Mucosa of stomach (tissue), 1 donor: Measurements from ENCODE around the gene DLEU7.

ENCODE experiments used
- H3K27me3 ChIP-seq: one replicate; pipeline ENCODE4 v1.7.0; 2013; ENCODE audit warnings: mild to moderate bottlenecking, low read length; ENCODE audit not compliant: control insufficient read depth, insufficient read depth
- H3K36me3 ChIP-seq: one replicate; pipeline ENCODE4 v1.7.0; 2013; ENCODE audit warnings: low read length; ENCODE audit not compliant: control insufficient read depth, insufficient read depth
- H3K4me1 ChIP-seq: one replicate; pipeline ENCODE4 v1.7.0; 2013; ENCODE audit warnings: mild to moderate bottlenecking, low read length; ENCODE audit not compliant: control insufficient read depth, insufficient read depth
- H3K4me3 ChIP-seq: one replicate; pipeline ENCODE4 v1.7.0; 2013; ENCODE audit warnings: low read length
- H3K9ac ChIP-seq: one replicate; pipeline ENCODE4 v1.7.0; 2013; ENCODE audit warnings: mild to moderate bottlenecking, low read length, moderate library complexity
- H3K9me3 ChIP-seq: one replicate; pipeline ENCODE4 v1.7.0; 2013; ENCODE audit warnings: mild to moderate bottlenecking, low read length, moderate library complexity; ENCODE audit not compliant: control insufficient read depth
- donor health status: Pancreatic carcinoma.

Gene DLEU7

DNA sequence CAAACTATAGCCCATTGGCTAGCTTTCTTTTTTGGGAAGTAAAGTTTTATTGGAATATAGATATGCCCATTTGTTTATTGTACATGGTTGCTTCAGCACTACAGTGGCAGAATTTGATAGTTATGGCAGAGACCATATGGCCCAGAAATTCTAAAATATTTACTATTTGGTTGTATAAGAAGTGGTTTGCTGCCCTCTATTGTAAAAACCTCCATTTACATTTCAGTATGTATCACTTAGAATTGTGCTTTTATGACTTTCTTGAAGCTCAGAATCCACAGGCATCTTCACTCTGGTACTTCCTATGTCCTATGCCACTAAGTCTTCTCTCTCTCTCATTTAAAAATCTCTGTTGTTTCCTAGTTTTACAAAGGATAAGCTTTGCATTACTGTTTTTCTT, 37.7 kb downstream of the DLEU7 start:
- H3K36me3 ChIP-seq, result no peaks in the 10 kb centered on the region
- no peaks in the 10 kb centered on the region for H3K9me3 ChIP-seq
- H3K4me3 ChIP-seq, result no peak overlapping the region
- H3K9ac ChIP-seq, result no peak overlapping the region
- no peaks in the 10 kb centered on the region for H3K27me3 ChIP-seq
- no peaks in the 10 kb centered on the region for H3K4me1 ChIP-seq

GRCh38 chr13:50801087-50801931, 42.2 kb downstream of the DLEU7 start:
- H3K4me1 ChIP-seq, result no peaks in the 10 kb centered on the region
- H3K9ac ChIP-seq, result no peak overlapping the region
- no peak overlapping the region for H3K4me3 ChIP-seq
- no peaks in the 10 kb centered on the region for H3K9me3 ChIP-seq
- no peaks in the 10 kb centered on the region for H3K27me3 ChIP-seq
- no peaks in the 10 kb centered on the region for H3K36me3 ChIP-seq

GRCh38 chr13:50800091-50800739, 43.3 kb downstream of the DLEU7 start:
- Histone ChIP-seq H3K4me3 (no peak overlapping the region), H3K9ac (no peak overlapping the region), H3K36me3 (no peaks in the 10 kb centered on the region), H3K27me3 (no peaks in the 10 kb centered on the region), H3K4me1 (no peaks in the 10 kb centered on the region), H3K9me3 (no peaks in the 10 kb centered on the region)

GRCh38 chr13:50798923-50799322, 44.6 kb downstream of the DLEU7 start:
- Histone ChIP-seq H3K36me3 (no peaks in the 10 kb centered on the region), H3K9me3 (no peaks in the 10 kb centered on the region), H3K4me3 (no peak overlapping the region), H3K9ac (no peak overlapping the region), H3K27me3 (no peaks in the 10 kb centered on the region), H3K4me1 (no peaks in the 10 kb centered on the region)

DNA sequence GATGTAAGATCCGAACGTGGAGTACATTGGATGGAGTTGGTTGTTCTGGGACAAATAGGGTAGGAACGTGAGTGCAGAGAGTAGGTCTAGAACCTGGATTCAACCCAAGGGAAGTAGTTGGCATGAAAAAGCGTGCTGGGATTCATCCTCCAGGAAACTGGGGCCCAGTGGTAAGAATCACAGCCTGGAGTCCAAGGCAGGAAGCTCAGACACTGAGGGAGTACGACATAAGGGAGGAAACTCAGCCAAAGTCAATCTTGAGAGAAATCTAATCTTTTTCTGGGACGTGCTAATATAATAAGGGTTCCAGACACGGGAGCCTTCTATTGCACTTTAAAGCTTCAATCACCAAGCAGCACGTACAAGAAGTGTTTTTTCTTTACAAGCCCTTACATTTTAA, 46.4 kb downstream of the DLEU7 start:
- Histone ChIP-seq H3K9ac (no peak overlapping the region), H3K4me3 (no peak overlapping the region), H3K9me3 (no peaks in the 10 kb centered on the region)

GRCh38 chr13:50796463-50796862, 47.0 kb downstream of the DLEU7 start:
- Histone ChIP-seq H3K36me3 (no peaks in the 10 kb centered on the region), H3K9ac (no peak overlapping the region), H3K27me3 (no peaks in the 10 kb centered on the region), H3K9me3 (no peaks in the 10 kb centered on the region), H3K4me1 (no peaks in the 10 kb centered on the region), H3K4me3 (no peak overlapping the region)

More for the DNA sequence above, 46.4 kb downstream of the DLEU7 start:
- Histone ChIP-seq H3K4me1 (no peaks in the 10 kb centered on the region), H3K27me3 (no peaks in the 10 kb centered on the region), H3K36me3 (no peaks in the 10 kb centered on the region)

GRCh38 chr13:50794226-50794625, 49.3 kb downstream of the DLEU7 start:
- Histone ChIP-seq H3K9me3 (no peaks in the 10 kb centered on the region), H3K4me1 (no peaks in the 10 kb centered on the region), H3K36me3 (no peaks in the 10 kb centered on the region), H3K27me3 (no peaks in the 10 kb centered on the region), H3K4me3 (no peak overlapping the region), H3K9ac (no peak overlapping the region)

GRCh38 chr13:50793026-50793425, 50.5 kb downstream of the DLEU7 start:
- H3K9ac ChIP-seq, result no peak overlapping the region

DNA sequence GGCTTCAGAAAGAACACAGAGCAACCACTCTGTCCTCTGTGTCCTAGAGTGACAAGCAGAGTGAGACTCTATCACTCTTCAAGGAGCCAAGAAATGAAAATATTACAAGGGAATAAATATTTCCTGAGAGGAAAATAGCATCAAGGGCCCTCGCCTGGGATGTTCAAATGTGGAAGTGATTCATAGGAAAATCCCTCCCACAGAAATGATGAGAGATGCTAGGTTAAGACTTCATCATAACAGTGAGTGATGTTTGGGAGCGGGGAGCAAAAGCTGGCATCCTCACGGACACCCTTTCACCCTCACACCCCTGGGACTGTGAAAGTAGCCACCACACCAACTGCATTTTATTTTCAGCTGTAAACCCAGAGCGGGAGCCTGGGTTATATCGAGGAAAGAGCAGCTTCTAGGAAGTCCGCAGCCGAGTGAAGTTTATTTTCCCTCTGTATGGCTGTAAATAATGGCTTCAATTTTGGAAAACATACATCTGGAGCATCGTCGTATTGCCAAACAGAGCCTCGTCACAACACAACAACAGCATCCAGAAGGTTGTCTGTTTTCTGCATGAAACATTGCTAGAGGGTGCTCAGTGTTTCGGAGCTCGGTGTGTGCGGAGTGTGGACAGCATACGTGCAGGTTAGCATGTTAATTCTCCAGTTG, 54.8 kb downstream of the DLEU7 start:
- no peaks in the 10 kb centered on the region for H3K27me3 ChIP-seq
- no peaks in the 10 kb centered on the region for H3K9me3 ChIP-seq
- no peaks in the 10 kb centered on the region for H3K4me1 ChIP-seq
- H3K36me3 ChIP-seq, result no peaks in the 10 kb centered on the region
- H3K4me3 ChIP-seq, result no peak overlapping the region
- H3K9ac ChIP-seq, result no peak overlapping the region

More at GRCh38 chr13:50793026-50793425, 50.5 kb downstream of the DLEU7 start:
- Histone ChIP-seq H3K4me3 (no peak overlapping the region), H3K9me3 (no peaks in the 10 kb centered on the region), H3K27me3 (no peaks in the 10 kb centered on the region), H3K36me3 (no peaks in the 10 kb centered on the region), H3K4me1 (no peaks in the 10 kb centered on the region)

DNA sequence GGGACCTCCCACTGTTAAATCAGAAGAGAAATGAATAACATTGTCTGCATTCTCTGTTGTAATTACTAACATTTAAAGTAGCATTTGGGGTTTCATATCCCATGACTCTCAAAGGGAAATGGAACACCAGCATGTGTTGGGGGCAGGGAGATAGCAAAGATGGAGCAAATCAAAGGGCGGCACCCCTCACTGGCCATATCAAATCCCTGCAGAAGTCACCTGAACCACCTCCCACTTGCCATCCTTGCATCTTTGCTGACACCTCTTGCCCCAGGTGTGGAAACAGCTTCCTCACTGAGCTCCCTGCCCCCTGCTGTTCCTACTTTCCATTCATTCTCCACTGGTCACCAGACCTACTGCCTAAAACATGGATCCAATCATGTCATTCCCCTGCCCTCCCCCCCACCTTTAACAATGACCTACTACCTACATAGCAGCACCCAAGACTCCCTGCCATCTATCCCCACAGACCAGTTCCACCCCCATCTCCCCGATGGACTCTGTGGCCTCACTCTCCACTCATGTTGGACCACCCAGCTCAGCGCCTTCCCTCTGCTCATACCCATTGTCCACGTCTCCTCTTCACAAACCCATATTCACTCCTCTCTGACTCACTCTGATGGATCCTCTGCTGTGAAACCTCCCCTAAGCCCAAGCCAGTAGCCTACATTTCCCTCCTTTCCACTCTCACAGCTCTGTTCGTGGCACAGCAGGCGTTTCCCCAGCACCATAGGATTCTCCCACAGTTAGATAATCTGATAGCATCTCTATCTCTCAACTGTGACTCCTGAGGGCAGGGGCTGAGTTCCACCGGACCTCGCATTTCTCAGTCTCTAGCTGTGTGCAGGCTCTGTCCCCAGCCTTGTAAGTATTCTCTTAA, 55.9 kb downstream of the DLEU7 start:
- no peak overlapping the region for H3K4me3 ChIP-seq
- no peaks in the 10 kb centered on the region for H3K27me3 ChIP-seq
- no peaks in the 10 kb centered on the region for H3K9me3 ChIP-seq
- H3K4me1 ChIP-seq, result no peaks in the 10 kb centered on the region
- H3K36me3 ChIP-seq, result no peaks in the 10 kb centered on the region
- no peak overlapping the region for H3K9ac ChIP-seq

- peaks cover 5% of the 10 kb centered on the region for H3K27me3 ChIP-seq
- no peak overlapping the region for H3K4me3 ChIP-seq
- no peaks in the 10 kb centered on the region for H3K9me3 ChIP-seq
Measured at GRCh38 chr13:50783717-50784290, 59.7 kb downstream of the DLEU7 start.

More at GRCh38 chr13:50783717-50784290, 59.7 kb downstream of the DLEU7 start:
- no peak overlapping the region for H3K9ac ChIP-seq
- no peaks in the 10 kb centered on the region for H3K4me1 ChIP-seq
- no peaks in the 10 kb centered on the region for H3K36me3 ChIP-seq
